IPS-15b (cell line): ENCODE results near the gene UPP1.
"Not testable (repeated sequence)": the region's sequence is repeated elsewhere in the genome, so short reads cannot be mapped to it uniquely, and the experiment has no call there.

Source experiments
- H3K27me3 ChIP-seq: one replicate; pipeline ENCODE4 v1.6.1; 2013; ENCODE audit warnings: low read length; ENCODE audit not compliant: control insufficient read depth, insufficient read depth
- H3K36me3 ChIP-seq: one replicate; pipeline ENCODE4 v1.6.1; 2013; ENCODE audit warnings: low read length; ENCODE audit not compliant: control insufficient read depth, insufficient read depth
- H3K4me1 ChIP-seq: one replicate; pipeline ENCODE4 v1.6.1; 2013; ENCODE audit warnings: mild to moderate bottlenecking, low read length; ENCODE audit not compliant: control insufficient read depth, insufficient read depth
- H3K4me3 ChIP-seq: one replicate; pipeline ENCODE4 v1.5.1; 2013; ENCODE audit warnings: low read depth, low read length
- H3K9ac ChIP-seq: one replicate; pipeline ENCODE4 v1.6.1; 2013; ENCODE audit warnings: low read depth, mild to moderate bottlenecking, low read length
- H3K9me3 ChIP-seq: one replicate; pipeline ENCODE4 v1.6.1; 2013; ENCODE audit warnings: mild to moderate bottlenecking, low read length; ENCODE audit not compliant: control insufficient read depth, insufficient read depth

Gene UPP1

GRCh38 chr7:48114115-48114514, 25.1 kb downstream of the UPP1 start:
- Histone ChIP-seq H3K4me3 (no peak overlapping the region), H3K9me3 (no peaks in the 10 kb centered on the region), H3K9ac (no peak overlapping the region), H3K4me1 (peaks cover 2% of the 10 kb centered on the region), H3K36me3 (peaks cover under 1% of the 10 kb centered on the region), H3K27me3 (no peaks in the 10 kb centered on the region)

GRCh38 chr7:48114589-48114988, 25.5 kb downstream of the UPP1 start:
- H3K9ac ChIP-seq, result no peak overlapping the region
- no peaks in the 10 kb centered on the region for H3K9me3 ChIP-seq
- peaks cover 2% of the 10 kb centered on the region for H3K4me1 ChIP-seq
- H3K4me3 ChIP-seq, result no peak overlapping the region
- H3K27me3 ChIP-seq, result no peaks in the 10 kb centered on the region
- H3K36me3 ChIP-seq, result no peaks in the 10 kb centered on the region

- H3K9ac ChIP-seq, result no peak overlapping the region
- no peaks in the 10 kb centered on the region for H3K27me3 ChIP-seq
- H3K9me3 ChIP-seq, result no peaks in the 10 kb centered on the region
- no peak overlapping the region for H3K4me3 ChIP-seq
- no peaks in the 10 kb centered on the region for H3K4me1 ChIP-seq
- no peaks in the 10 kb centered on the region for H3K36me3 ChIP-seq
These were observed 27.0 kb downstream of the UPP1 start for GRCh38 chr7:48116043-48116442.

- Histone ChIP-seq H3K27me3 (no peaks in the 10 kb centered on the region), H3K9me3 (no peaks in the 10 kb centered on the region), H3K9ac (no peak overlapping the region), H3K4me1 (no peaks in the 10 kb centered on the region), H3K4me3 (no peak overlapping the region), H3K36me3 (no peaks in the 10 kb centered on the region)
These were observed 29.0 kb downstream of the UPP1 start for GRCh38 chr7:48118041-48118440.

- not testable (repeated sequence) for H3K27me3 ChIP-seq, H3K9ac ChIP-seq, H3K36me3 ChIP-seq, H3K4me3 ChIP-seq, H3K9me3 ChIP-seq, H3K4me1 ChIP-seq
These were observed 31.5 kb downstream of the UPP1 start for GRCh38 chr7:48120536-48120935.

GRCh38 chr7:48126037-48126436, 37.0 kb downstream of the UPP1 start:
- H3K9me3 ChIP-seq, result no peaks in the 10 kb centered on the region

GRCh38 chr7:48130658-48131108, 41.6 kb downstream of the UPP1 start:
- no peak overlapping the region for H3K4me3 ChIP-seq
- H3K4me1 ChIP-seq, result peaks cover 2% of the 10 kb centered on the region
- no peaks in the 10 kb centered on the region for H3K36me3 ChIP-seq
- H3K9ac ChIP-seq, result no peak overlapping the region
- H3K9me3 ChIP-seq, result no peaks in the 10 kb centered on the region
- H3K27me3 ChIP-seq, result no peaks in the 10 kb centered on the region

More at GRCh38 chr7:48126037-48126436, 37.0 kb downstream of the UPP1 start:
- Histone ChIP-seq H3K4me1 (no peaks in the 10 kb centered on the region), H3K36me3 (no peaks in the 10 kb centered on the region), H3K27me3 (no peaks in the 10 kb centered on the region), H3K4me3 (no peak overlapping the region), H3K9ac (no peak overlapping the region)

- Histone ChIP-seq H3K36me3 (no peaks in the 10 kb centered on the region), H3K4me1 (peaks cover 2% of the 10 kb centered on the region), H3K4me3 (no peak overlapping the region), H3K9ac (no peak overlapping the region), H3K9me3 (no peaks in the 10 kb centered on the region), H3K27me3 (no peaks in the 10 kb centered on the region)
These were observed 43.7 kb downstream of the UPP1 start for GRCh38 chr7:48132792-48133191.

GRCh38 chr7:48139459-48139858, 50.4 kb downstream of the UPP1 start:
- H3K4me3 ChIP-seq, result no peak overlapping the region
- H3K9me3 ChIP-seq, result peaks cover 6% of the 10 kb centered on the region
- H3K9ac ChIP-seq, result no peak overlapping the region
- no peaks in the 10 kb centered on the region for H3K27me3 ChIP-seq
- H3K36me3 ChIP-seq, result no peaks in the 10 kb centered on the region
- H3K4me1 ChIP-seq, result no peaks in the 10 kb centered on the region

GRCh38 chr7:48140001-48140681, 51.1 kb downstream of the UPP1 start:
- Histone ChIP-seq H3K27me3 (no peaks in the 10 kb centered on the region), H3K4me3 (no peak overlapping the region), H3K36me3 (no peaks in the 10 kb centered on the region), H3K4me1 (peaks cover under 1% of the 10 kb centered on the region), H3K9ac (no peak overlapping the region), H3K9me3 (peaks cover 6% of the 10 kb centered on the region)

- Histone ChIP-seq H3K4me1 (peaks cover 2% of the 10 kb centered on the region), H3K4me3 (no peak overlapping the region), H3K36me3 (no peaks in the 10 kb centered on the region), H3K27me3 (no peaks in the 10 kb centered on the region), H3K9me3 (peaks cover 6% of the 10 kb centered on the region), H3K9ac (no peak overlapping the region)
These were observed 52.5 kb downstream of the UPP1 start for GRCh38 chr7:48141521-48141920.

- Histone ChIP-seq H3K36me3 (no peaks in the 10 kb centered on the region), H3K4me3 (no peak overlapping the region), H3K9ac (no peak overlapping the region), H3K27me3 (no peaks in the 10 kb centered on the region), H3K9me3 (peaks cover 6% of the 10 kb centered on the region), H3K4me1 (peaks cover 4% of the 10 kb centered on the region)
These were observed 55.3 kb downstream of the UPP1 start for GRCh38 chr7:48144291-48144768.
